HG02610 (cell line): Measurements from ENCODE around the gene LSM2.
"Not testable (repeated sequence)": the region's sequence is repeated elsewhere in the genome, so short reads cannot be mapped to it uniquely, and the experiment has no call there.

Source experiments
- ATAC-seq: cut with Tn5 transposase; IDR thresholded peaks from one replicate; pipeline ENCODE4 v1.9.1; 2021; ENCODE audit warnings: mild to moderate bottlenecking, moderate library complexity; ENCODE audit not compliant: unreplicated experiment

The LSM2 gene

DNA sequence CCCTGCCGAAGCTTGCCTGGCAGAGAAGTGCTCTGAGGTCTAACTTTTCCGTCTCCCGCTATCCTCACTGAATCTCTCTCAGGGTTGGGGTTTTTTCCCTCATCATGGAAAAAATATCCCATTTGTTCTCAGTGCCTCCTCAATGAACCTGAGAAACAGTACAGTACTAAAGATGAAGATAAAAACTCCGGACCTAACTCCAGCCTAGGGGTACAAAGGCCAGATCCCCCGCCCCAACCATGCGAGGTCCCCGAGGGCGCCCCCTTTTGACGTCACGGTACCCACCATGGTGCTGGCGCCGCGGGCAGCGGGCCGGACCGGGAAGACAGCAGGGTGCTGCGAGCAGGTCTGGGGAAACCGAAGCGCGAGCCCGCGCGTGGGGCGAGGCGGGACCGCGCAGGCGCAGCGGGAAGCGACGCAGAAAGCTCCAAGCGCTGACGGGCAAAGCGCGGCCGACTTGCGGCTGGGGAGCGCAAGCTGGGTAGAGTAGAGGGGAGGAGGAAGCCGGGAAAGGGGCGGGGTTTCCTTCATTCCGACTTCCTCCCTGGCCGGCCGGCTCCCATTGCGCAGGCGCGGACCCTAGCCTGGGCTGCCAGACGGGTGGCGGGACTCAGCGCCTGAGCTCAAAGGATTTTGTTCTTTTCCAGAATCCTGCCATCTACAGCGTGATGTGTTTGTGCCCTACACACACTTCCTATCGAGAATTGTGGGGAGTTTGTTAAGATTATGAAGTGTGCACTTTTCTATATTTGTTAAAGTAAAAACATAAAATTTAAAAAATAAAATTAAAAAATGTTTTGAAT, at the start of gene LSM2:
LSM2 (minus strand) TSS at position 497 of the 803 bp plus-strand sequence; CDS start at position 288, 209 bp downstream.
- ATAC-seq, result peak; percentile 82

DNA sequence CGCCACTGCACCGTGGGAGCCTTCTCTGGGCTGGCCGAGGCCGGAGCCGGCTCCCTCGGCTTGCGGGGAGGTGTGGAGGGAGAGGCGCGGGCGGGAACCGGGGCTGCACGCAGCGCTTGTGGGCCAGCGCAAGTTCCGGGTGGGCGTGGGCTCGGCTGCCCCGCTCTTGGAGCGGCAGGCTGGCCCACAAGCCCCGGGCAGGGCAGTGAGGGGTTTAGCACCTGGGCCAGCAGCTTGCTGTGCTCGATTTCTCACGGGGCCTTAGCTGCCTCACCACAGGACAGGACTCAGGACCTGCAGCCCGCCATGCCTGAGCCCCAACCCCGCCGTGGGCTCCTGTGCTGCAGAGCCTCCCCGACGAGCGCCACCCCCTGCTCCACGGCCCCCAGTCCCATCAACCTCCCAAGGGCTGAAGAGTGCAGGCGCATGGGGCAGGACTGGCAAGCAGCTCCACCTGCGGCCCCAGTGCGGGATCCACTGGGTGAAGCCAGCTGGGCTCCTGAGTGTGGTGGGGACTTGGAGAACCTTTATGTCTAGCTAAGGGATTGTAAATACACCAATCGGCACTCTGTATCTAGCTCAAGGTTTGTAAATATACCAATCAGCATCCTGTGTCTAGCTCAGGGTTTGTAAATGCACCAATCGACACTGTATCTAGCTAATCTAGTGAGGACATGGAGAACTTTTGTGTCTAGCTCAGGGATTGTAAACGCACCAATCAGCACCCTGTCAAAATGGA, 45.4 kb upstream of the LSM2 start:
- not testable (repeated sequence) for ATAC-seq

DNA sequence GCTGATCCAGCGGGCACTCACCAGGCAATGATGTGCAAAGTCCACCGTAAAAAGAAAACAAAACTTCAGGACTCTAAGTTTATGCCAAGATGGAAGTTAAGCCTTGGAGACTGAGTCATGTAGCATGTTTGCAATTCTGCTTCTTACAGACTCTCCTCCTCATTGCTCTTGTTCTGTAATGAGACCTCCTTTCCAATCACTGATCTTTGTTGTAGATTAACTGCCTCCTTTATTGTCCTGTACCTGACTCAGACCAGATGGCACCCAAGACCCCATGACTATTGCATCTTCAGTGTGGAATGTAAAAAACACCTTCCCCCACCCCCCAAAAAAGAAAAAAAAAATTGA, 44.7 kb upstream of the LSM2 start:
- ATAC-seq, result no peak

DNA sequence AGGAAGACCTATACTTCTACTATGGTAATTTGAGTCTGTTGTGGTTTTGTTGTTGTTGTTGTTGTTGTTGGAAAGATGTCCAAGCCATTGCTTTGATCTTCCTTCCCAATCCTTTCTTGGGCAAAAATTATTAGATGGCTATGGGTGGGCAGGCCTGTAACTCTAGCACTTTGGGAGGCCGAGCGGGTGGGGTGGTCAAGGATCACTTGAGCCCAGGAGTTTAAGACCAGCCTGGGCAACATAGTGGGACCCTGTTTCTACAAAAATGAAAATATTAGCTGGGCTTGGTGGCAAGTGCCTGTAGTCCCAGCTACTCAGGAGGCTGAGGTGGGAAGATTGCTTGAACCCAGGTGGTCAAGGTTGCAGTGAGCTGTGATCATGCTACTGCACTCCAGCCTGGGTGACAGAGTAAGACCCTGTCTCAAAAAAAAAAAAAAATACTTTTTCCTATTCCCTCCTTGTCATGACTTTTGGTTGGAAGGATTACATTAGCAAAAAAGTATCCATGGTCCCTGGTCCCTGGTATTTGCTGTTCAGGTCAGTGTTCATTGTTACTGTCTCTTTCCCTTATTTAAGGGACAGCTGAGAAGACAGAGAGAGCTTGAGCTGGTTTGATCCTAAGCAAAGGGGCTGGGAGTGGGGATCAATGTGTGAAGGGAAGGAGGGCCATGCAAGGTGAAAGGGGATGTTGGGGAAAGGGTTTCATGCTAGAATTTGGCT, 44.2 kb upstream of the LSM2 start:
- no peak for ATAC-seq

GRCh38 chr6:31847276-31847978, 40.7 kb upstream of the LSM2 start:
- ATAC-seq, result no peak

DNA sequence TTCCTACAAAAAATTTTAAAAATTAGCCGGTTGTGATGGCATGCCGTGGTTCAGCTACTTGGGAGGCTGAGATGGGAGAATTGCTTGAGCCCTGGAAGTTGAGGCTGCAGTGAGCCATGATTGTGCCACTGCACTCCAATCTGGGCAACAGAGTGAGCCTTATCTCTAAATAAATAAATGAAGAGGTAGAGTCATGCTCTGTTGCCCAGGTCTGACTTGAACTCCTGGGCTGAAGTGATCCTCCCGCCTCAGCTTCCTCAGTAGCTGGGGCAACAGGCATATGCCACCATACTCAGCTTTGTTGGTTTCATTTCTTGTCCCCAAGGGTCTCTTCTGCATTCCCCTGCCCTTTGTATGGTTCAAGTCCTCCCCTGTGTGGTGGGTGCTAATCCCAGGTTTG, 37.7 kb upstream of the LSM2 start:
- ATAC-seq, result no peak

- no peak for ATAC-seq
Observed at GRCh38 chr6:31842053-31842452, 35.3 kb upstream of the LSM2 start.

- ATAC-seq, result not testable (repeated sequence)
Observed at GRCh38 chr6:31839779-31840126, 33.0 kb upstream of the LSM2 start.

- ATAC-seq, result no peak
Observed at GRCh38 chr6:31838968-31839367, 32.2 kb upstream of the LSM2 start.

GRCh38 chr6:31838114-31838553, 31.4 kb upstream of the LSM2 start:
- not testable (repeated sequence) for ATAC-seq

DNA sequence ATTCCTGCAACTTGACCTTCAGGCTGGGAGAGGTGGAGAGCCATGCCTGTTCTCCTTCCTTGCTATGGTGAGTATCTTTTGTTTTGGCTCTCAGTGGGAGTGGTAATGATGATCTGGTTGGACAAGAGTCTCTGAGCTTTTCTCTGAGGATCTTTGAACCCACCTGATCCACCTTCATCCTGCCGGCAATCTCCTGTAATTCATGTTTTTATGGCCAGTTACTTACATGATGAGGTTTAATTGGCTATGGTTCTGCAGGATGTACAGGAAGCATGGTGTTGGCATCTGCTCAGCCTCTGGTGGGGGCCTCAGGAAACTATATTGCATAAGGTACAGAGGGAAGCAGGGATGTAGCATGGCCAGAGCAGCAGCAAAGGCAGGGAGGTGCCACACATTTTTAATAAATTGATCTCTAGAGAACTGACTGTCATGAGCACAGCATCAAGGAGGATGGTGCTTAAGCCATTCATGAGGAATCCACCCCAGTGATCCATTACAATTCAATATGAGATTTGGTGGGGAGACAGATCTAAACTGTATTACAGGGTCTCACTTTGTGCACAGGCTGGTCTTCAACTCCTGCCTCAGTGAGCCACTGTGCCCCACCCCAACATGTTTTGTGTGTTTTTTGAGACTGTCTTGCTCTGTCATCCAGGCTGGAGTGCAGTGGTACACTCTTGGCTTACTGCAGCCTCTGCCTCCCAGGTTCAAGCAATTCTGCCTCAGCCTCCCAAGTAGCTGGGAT, 30.8 kb upstream of the LSM2 start:
- ATAC-seq, result no peak

- no peak for ATAC-seq
Observed at GRCh38 chr6:31836474-31837368, 30.0 kb upstream of the LSM2 start.

DNA sequence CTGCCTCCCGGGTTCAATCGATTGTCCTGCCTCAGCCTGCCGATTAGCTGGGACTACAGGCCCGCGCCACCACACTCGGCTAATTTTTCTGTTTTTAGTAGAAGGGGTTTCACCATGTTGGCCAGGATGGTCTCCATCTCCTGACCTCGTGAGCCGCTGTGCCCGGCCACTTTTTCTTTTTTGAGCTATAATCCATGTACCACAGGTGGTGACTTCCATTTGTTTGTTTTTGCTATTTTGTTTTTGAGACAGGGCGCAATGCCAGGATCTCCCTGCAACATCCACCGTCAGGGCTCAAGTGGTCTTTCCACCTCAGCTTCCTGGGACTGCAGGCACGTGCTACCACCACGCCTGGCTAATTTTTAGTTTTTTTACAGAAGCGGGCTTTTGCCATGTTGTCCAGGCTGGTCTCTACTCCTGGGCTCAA, 29.3 kb upstream of the LSM2 start:
- ATAC-seq, result no peak

DNA sequence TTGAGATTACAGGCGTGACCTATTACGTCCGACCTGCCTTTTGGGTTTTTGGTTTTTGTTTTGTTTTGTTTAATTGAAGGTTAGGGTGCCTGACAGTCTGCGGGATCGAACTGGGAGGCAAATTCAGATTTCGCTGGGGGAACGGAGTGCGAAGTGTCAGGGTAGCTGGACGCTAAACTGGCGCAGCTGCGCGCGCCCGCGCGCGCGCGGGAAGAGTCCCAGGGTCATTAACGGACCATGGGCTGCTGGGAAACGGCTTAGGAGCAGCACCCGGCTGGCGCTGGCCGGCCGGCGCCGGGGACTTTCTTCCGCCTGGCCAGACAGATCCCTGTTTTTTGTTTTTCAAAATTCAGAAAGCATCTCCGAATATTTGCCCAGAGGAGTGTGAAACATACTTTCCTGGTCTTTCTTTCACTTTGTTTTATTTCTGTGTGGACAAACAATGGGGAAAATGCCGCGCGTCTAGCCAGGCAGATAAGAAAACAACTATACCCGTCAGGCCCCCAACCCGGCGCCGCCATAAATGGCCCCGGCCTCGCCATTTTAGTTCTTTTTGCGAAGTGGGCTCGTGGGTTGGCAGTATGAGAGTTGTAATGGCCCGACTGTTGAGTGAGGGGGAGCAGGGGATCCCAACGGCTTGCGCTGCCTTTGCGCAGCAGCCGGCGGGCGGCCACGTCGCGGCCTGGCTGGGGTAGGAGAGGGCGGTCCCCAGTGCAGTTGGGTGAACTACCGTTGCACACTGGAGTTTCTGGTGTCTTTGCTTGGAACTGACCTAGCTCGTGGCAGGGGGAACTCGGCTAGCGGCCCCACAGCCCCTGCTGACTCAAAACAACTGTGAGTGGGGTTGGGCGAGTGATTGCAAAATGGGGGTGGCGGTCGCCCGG, 27.8 kb upstream of the LSM2 start:
- ATAC-seq, result peak; percentile 52

DNA sequence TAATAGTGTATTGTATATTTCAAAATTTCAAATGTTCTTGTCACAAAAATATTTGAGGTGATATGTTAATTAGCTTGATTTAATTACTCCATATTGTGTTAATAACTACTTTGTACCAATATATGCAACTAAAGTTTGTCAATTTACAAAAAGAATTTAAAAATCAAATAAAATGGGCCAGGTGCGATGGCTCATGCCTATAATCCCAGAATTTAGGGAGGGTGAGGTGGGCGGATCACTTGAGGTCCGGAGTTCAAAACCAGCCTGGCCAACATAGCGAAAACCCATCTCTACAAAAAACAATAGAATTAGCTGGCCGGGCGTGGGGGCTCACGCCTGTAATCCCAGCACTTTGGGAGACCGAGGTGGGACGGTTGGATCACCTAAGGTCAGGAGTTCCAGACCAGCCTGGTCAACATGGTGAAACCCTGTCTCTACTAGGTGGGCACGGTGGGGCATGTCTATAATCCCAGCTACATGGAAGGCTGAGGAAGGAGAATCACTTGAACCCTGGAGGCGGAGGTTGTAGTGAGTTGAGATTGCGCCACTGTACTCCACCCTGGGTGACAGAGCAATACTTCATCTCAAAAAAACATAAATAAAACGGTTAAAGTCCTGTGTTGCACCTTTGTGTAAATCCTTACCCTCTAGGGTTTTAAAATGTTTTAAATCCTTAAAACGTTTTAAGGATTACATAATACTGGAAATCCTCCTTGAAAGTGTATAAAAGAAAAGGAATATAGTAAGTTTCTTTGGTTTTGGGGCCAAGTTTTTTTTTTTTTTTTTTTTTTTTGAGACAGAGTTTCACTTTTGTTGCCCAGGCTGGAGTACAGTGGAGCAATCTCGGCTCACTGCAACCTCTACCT, 24.8 kb upstream of the LSM2 start:
- ATAC-seq, result no peak

DNA sequence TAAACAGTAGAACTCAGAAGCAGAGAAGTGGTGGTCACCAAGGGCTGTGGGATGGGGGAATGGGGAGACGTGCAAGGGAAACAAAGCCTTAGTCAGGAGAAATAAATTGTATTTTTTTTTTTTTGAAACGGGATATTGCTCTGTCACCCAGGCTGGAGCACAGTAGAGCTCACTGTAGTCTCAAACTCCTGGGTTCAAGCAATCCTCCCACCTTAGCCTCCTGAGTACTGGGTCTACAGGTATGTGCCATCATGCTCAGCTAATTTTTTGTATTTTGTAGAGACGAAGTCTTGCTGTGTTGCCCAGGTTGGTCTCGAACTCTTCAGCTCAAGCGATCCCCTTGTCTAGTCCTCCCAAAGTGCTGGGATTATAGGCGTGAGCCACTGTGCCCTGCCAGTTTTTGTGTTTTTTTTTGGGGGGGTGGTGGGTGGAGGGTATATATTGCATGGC, 24.1 kb upstream of the LSM2 start:
- ATAC-seq, result no peak

DNA sequence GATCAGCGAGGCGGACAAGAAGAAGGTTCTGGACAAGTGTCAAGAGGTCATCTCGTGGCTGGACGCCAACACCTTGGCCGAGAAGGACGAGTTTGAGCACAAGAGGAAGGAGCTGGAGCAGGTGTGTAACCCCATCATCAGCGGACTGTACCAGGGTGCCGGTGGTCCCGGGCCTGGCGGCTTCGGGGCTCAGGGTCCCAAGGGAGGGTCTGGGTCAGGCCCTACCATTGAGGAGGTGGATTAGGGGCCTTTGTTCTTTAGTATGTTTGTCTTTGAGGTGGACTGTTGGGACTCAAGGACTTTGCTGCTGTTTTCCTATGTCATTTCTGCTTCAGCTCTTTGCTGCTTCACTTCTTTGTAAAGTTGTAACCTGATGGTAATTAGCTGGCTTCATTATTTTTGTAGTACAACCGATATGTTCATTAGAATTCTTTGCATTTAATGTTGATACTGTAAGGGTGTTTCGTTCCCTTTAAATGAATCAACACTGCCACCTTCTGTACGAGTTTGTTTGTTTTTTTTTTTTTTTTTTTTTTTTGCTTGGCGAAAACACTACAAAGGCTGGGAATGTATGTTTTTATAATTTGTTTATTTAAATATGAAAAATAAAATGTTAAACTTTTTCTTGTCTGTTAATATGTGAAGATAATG, 23.0 kb upstream of the LSM2 start:
- no peak for ATAC-seq
